Smooth muscle cell (in vitro differentiated cells): ENCODE measurements around the gene LIFR. TPM values are rescaled to one million over a fixed set of nuclear protein-coding genes. Genes with fewer than 3 reads are reported as not detected.

ENCODE experiments used
- DNase-seq: peaks from one replicate; lab custom pipeline; 2025; ENCODE audit not compliant: unreplicated experiment; lab: John Stamatoyannopoulos, UW
- H2AFZ ChIP-seq: fragments of 200-600 bp; sonication (generic); 2 replicates; pipeline ENCODE4 v1.6.0; 2016; ENCODE audit warnings: antibody characterized with exemption, low read depth, mild to moderate bottlenecking
- H3F3A ChIP-seq: fragments of 200-600 bp; sonication (generic); 2 replicates; pipeline ENCODE4 v1.6.0; 2017; ENCODE audit warnings: antibody characterized with exemption, low read depth
- H3K27ac ChIP-seq: fragments of 200-600 bp; sonication (generic); 2 replicates; pipeline ENCODE4 v1.5.1; 2016; ENCODE audit warnings: low read depth, mild to moderate bottlenecking
- H3K27me3 ChIP-seq: fragments of 200-600 bp; sonication (generic); 2 replicates; pipeline ENCODE4 v1.6.1; 2016; ENCODE audit warnings: low read depth, mild to moderate bottlenecking
- H3K36me3 ChIP-seq: fragments of 200-600 bp; sonication (generic); 2 replicates; pipeline ENCODE4 v1.5.1; 2016; ENCODE audit warnings: low read depth
- H3K4me1 ChIP-seq: fragments of 200-600 bp; sonication (generic); 2 replicates; pipeline ENCODE4 v1.5.1; 2016; ENCODE audit warnings: low read depth
- H3K4me2 ChIP-seq: fragments of 200-600 bp; sonication (generic); 2 replicates; pipeline ENCODE4 v1.6.0; 2016; ENCODE audit warnings: mild to moderate bottlenecking
- H3K4me3 ChIP-seq: fragments of 200-600 bp; sonication (generic); 2 replicates; pipeline ENCODE4 v1.5.1; 2016; ENCODE audit warnings: mild to moderate bottlenecking
- H3K79me2 ChIP-seq: fragments of 200-600 bp; sonication (generic); 2 replicates; pipeline ENCODE4 v1.6.0; 2016; ENCODE audit warnings: low read depth, mild to moderate bottlenecking
- H3K9ac ChIP-seq: fragments of 200-600 bp; sonication (generic); 2 replicates; pipeline ENCODE4 v1.6.0; 2016; ENCODE audit warnings: low read depth
- H3K9me3 ChIP-seq: fragments of 200-600 bp; sonication (generic); replicated peaks from 2 replicates; pipeline ENCODE4 v1.5.1; 2016; ENCODE audit warnings: low read depth
- H4K20me1 ChIP-seq: fragments of 200-600 bp; sonication (generic); 2 replicates; pipeline ENCODE4 v1.6.0; 2016; ENCODE audit warnings: low read depth
- CTCF ChIP-seq: fragments of 200-600 bp; sonication (generic); IDR thresholded peaks from 2 replicates; pipeline ENCODE4 v1.5.1; 2017; ENCODE audit warnings: borderline replicate concordance, mild to moderate bottlenecking, antibody characterized with exemption; ENCODE audit not compliant: insufficient read depth, poor library complexity, severe bottlenecking
- WGBS: methylation state at CpG from one replicate; pipeline ENCODE4 v1.1.7; 2016; ENCODE audit warnings: low lambda C conversion rate; 5-methylcytosine and 5-hydroxymethylcytosine counted together
- polyA plus RNA-seq: library from polyadenylated mRNA; unstranded; fragments of >200 nt; fragmentation: Nextera tagmentation; extraction: Ambion mirVana; gene quantifications from 2 replicates; pipeline ENCODE4 v1.2.1, GENCODE V29; 2016
- total RNA-seq: library from RNA; depleted of rRNA; stranded (reverse); fragments of >200 nt; gene quantifications from 2 replicates; pipeline ENCODE4 v1.2.3, GENCODE V29; 2014

LIFR gene
- total and polyA plus RNA-seq, 2 experiments from 2014 or later, result 14.3 to 29.2 TPM

DNA sequence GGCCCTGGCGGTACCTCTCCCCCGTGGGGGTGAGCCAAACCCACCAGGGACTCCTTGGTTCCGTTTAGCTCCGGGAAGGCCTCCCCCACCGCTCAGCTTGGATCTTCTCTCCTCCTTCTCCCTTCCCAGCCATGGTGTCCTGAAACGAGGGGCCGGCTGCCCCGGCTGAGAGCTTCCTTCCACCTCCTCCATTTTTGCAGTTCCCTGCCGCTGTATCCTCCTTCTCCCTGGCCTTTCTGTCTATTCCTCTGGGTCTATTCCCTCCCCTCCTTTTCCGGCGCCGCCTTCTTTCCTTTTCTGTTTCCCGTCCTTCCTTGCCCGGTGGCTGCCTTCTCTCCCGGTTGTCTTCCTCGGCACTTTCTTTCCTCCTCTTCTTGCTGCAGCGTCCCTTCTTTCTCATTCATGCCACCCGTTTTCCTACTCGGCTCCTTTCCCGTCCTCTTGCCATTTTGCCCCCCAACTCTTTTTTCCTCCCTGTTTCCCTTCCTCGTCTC lies 110.4 kb downstream of the LIFR start:
- Histone ChIP-seq H3K4me1 (no peaks in the 10 kb centered on the region), H3K27ac (no peak overlapping the region), H3F3A (no peaks in the 10 kb centered on the region), H4K20me1 (no peaks in the 10 kb centered on the region), H2AFZ (no peak overlapping the region), H3K79me2 (no peaks in the 10 kb centered on the region), H3K9ac (no peak overlapping the region), H3K4me3 (no peak overlapping the region), H3K4me2 (no peak overlapping the region), H3K36me3 (no peaks in the 10 kb centered on the region), H3K9me3 (no peaks in the 10 kb centered on the region), H3K27me3 (no peaks in the 10 kb centered on the region)
- DNase-seq, result no peak
- no peak for TF ChIP-seq CTCF
- 97% methylated on average over 21 of the region's 21 CpGs for WGBS

DNA sequence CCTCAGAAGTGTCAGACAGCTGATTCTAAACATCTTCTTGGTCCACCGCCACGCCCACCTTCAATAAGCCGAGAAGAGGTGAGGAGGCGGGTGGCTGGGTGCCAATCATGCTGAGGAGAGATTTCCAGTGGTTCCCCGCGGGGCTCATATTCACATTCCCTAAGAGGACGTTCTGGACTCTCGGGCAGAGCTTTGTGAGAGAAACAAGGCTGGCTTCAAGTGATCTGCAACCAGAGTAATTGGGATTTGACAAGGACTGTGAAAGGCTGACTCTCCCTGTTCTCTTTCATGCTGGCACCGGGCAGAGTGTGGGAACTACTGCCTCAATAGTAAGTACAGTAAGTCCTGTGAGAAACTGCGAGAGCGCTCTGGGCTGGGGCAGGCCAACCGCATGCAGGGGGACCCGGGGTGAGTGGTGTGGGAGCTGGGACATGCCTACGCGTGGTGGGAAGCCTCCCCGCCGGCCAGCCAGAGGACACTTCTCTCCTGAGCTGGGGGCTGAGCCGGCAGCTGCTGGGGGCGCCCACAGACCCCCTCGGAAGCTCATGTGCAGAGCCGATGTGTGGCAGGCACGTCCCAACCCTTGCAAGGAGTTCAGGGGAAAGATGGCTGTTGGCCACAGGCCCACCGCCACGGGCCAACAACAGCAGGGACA lies 110.9 kb downstream of the LIFR start:
- Histone ChIP-seq H3K27ac (no peak overlapping the region), H3K36me3 (no peaks in the 10 kb centered on the region), H3K79me2 (no peaks in the 10 kb centered on the region), H3F3A (no peaks in the 10 kb centered on the region), H3K9me3 (no peaks in the 10 kb centered on the region), H4K20me1 (no peaks in the 10 kb centered on the region), H2AFZ (no peak overlapping the region), H3K4me1 (no peaks in the 10 kb centered on the region), H3K9ac (no peak overlapping the region), H3K4me3 (no peak overlapping the region), H3K4me2 (no peak overlapping the region), H3K27me3 (no peaks in the 10 kb centered on the region)
- no peak for DNase-seq
- 92% methylated on average over 23 of the region's 24 CpGs for WGBS
- TF ChIP-seq CTCF, result no peak

- H2AFZ ChIP-seq, result no peak overlapping the region
- DNase-seq, result no peak
- H3F3A ChIP-seq, result no peaks in the 10 kb centered on the region
- H3K4me2 ChIP-seq, result no peak overlapping the region
- no peaks in the 10 kb centered on the region for H3K36me3 ChIP-seq
- H3K79me2 ChIP-seq, result no peaks in the 10 kb centered on the region
- no peak overlapping the region for H3K4me3 ChIP-seq
- no peaks in the 10 kb centered on the region for H3K9me3 ChIP-seq
- no peak overlapping the region for H3K9ac ChIP-seq
- H3K4me1 ChIP-seq, result no peaks in the 10 kb centered on the region
- H3K27me3 ChIP-seq, result no peaks in the 10 kb centered on the region
- H4K20me1 ChIP-seq, result no peaks in the 10 kb centered on the region
- 92% methylated on average over 7 of the region's 7 CpGs for WGBS
- H3K27ac ChIP-seq, result no peak overlapping the region
- TF ChIP-seq CTCF, result no peak
Observed at GRCh38 chr5:38443390-38443789, 113.1 kb downstream of the LIFR start.

DNA sequence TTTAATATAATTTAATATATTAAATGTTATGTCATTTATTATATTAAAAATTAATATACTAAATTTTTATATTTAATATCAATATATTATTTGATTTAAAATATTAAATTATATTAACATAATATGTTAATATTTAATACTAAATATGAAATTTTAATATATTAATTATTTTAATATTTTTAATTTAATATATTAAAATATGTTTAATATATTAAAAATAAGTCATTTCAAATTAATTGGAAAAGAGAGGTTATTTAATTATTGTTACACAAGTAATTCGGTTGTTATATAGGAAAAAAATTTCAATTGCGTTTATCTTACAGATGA lies 114.2 kb downstream of the LIFR start:
- Histone ChIP-seq H3K9ac (no peak overlapping the region), H3K4me2 (no peak overlapping the region), H3K4me3 (no peak overlapping the region), H4K20me1 (no peaks in the 10 kb centered on the region), H3K4me1 (no peaks in the 10 kb centered on the region), H3F3A (no peaks in the 10 kb centered on the region), H3K27me3 (no peaks in the 10 kb centered on the region), H3K36me3 (no peaks in the 10 kb centered on the region), H3K79me2 (no peaks in the 10 kb centered on the region), H2AFZ (no peak overlapping the region), H3K27ac (no peak overlapping the region), H3K9me3 (no peaks in the 10 kb centered on the region)
- DNase-seq, result no peak
- WGBS, result 78% methylated on average over 2 of the region's 2 CpGs
- no peak for TF ChIP-seq CTCF
